Progenitor cell of endocrine pancreas (in vitro differentiated cells): ENCODE measurements around the gene NUDCD3. TPM values are rescaled to one million over a fixed set of nuclear protein-coding genes. Genes with fewer than 3 reads are reported as not detected.

Experiments
- DNase-seq: peaks from one replicate; pipeline ENCODE4 v3.0.0; 2021; ENCODE audit warnings: low spot score; ENCODE audit not compliant: unreplicated experiment
- H3K27ac Mint-ChIP-seq: 2 replicates; pipeline ENCODE4 v1.8.0; 2021; ENCODE audit warnings: mild to moderate bottlenecking, moderate library complexity, mixed read lengths
- H3K27me3 Mint-ChIP-seq: 2 replicates; pipeline ENCODE4 v1.8.0; 2021; ENCODE audit warnings: mixed read lengths
- H3K36me3 Mint-ChIP-seq: 2 replicates; pipeline ENCODE4 v1.8.0; 2022; ENCODE audit warnings: mixed read lengths; ENCODE audit not compliant: insufficient read depth
- H3K4me1 Mint-ChIP-seq: 2 replicates; pipeline ENCODE4 v1.8.0; 2021; ENCODE audit warnings: low read depth, mixed read lengths
- H3K4me3 Mint-ChIP-seq: 2 replicates; pipeline ENCODE4 v1.8.0; 2021; ENCODE audit warnings: low read depth, mild to moderate bottlenecking, moderate library complexity, mixed read lengths
- H3K9me3 Mint-ChIP-seq: 2 replicates; pipeline ENCODE4 v1.8.0; 2021; ENCODE audit warnings: low read depth, mixed read lengths
- total RNA-seq: library from RNA; stranded (reverse); gene quantifications from 2 replicates; pipeline ENCODE4 v1.2.1, GENCODE V29; 2021
- TF ChIP-seq, protein P1 (sequence below): fragments of 200-600 bp; sonication (generic); IDR thresholded peaks from one replicate; pipeline ENCODE4 v1.5.0; 2021; ENCODE audit warnings: antibody characterized with exemption, mild to moderate bottlenecking; ENCODE audit not compliant: unreplicated experiment

The NUDCD3 gene
- total RNA-seq, 1 donor from 2014 or later = 89.0 TPM

DNA sequence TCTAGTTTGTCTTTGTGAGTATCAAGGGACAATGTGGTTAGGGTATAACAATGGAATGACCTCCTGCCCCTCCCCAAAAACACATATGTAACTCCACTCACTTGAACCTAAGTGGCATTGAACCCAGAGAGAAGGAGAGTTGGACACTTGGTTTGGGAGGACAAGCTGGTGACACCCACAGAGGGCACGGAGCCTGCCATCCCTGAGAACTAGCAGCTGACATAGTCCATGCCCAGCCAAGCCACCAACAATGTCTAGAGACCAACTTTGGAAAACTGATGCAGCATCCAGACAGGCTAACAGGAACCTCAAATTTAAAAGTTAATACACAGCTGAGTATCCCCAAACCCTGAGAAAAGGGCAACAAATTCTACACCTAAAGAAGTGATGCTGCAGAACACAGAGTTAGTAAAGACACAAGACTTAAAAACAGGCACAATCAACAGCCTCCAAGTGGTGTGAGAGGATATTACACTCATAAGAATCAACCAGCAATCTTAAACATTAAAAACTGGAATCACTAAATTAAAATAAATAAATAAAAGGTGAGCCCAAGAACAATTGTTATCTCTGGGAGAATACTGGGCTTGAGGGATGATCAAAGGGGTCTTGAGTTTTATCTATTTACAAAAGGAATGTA is 27.2 kb downstream of the NUDCD3 start:
- DNase-seq = no peak
- Mint-ChIP-seq H3K36me3 (peaks cover 17% of the 10 kb centered on the region), H3K9me3 (no peaks in the 10 kb centered on the region), H3K4me1 (peaks cover 2% of the 10 kb centered on the region), H3K27me3 (no peaks in the 10 kb centered on the region), H3K27ac (no peak overlapping the region), H3K4me3 (no peak overlapping the region)
- TF ChIP-seq, protein P1, sequence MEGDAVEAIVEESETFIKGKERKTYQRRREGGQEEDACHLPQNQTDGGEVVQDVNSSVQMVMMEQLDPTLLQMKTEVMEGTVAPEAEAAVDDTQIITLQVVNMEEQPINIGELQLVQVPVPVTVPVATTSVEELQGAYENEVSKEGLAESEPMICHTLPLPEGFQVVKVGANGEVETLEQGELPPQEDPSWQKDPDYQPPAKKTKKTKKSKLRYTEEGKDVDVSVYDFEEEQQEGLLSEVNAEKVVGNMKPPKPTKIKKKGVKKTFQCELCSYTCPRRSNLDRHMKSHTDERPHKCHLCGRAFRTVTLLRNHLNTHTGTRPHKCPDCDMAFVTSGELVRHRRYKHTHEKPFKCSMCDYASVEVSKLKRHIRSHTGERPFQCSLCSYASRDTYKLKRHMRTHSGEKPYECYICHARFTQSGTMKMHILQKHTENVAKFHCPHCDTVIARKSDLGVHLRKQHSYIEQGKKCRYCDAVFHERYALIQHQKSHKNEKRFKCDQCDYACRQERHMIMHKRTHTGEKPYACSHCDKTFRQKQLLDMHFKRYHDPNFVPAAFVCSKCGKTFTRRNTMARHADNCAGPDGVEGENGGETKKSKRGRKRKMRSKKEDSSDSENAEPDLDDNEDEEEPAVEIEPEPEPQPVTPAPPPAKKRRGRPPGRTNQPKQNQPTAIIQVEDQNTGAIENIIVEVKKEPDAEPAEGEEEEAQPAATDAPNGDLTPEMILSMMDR = peak; percentile 40

DNA sequence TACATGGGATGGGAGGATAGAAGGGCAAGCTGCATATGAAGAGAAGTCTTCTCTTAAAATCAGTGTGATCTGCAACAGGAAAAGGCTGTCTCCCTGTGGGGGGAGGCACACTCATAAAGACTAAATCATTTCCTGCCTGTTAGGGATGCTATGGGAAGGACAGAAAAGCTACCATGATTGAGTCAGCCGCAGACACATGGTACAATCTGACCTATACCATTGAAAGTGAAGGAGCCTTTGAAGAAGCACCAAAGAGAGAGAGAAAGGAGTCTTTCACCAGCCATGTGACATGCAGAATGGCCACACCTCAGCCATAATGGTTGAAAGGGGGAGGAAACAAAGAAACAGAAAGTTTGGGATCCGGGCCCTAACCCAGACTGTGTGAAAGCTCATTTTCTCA is 29.1 kb downstream of the NUDCD3 start:
- TF ChIP-seq, protein P1 = no peak
- no peak overlapping the region for H3K4me3 Mint-ChIP-seq
- H3K27me3 Mint-ChIP-seq = no peaks in the 10 kb centered on the region
- no peaks in the 10 kb centered on the region for H3K9me3 Mint-ChIP-seq
- no peak overlapping the region for H3K27ac Mint-ChIP-seq
- no peaks in the 10 kb centered on the region for H3K4me1 Mint-ChIP-seq
- no peak for DNase-seq
- H3K36me3 Mint-ChIP-seq = peaks cover 7% of the 10 kb centered on the region

DNA sequence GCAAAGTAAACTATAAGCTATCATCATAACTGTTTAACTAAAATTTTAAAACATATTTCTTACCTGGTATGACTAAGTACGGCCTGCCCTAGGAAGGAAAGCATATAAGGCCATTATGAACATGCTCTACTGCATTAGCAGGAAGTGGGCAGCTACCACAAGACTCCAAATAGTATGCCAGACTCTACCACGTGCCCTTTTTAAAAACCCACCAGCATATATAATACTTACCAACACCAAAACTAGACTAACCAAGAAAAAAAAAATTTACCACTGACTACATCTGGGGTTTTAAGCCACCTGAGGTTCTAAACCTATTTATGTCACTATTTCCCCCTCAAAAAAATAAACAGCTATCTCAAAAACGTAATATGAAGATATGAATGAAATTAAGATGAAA is 30.1 kb downstream of the NUDCD3 start:
- H3K9me3 Mint-ChIP-seq = no peaks in the 10 kb centered on the region
- peaks cover 8% of the 10 kb centered on the region for H3K36me3 Mint-ChIP-seq
- no peak overlapping the region for H3K27ac Mint-ChIP-seq
- no peaks in the 10 kb centered on the region for H3K4me1 Mint-ChIP-seq
- no peak overlapping the region for H3K4me3 Mint-ChIP-seq
- no peaks in the 10 kb centered on the region for H3K27me3 Mint-ChIP-seq
- no peak for DNase-seq
- TF ChIP-seq, protein P1 = no peak

DNA sequence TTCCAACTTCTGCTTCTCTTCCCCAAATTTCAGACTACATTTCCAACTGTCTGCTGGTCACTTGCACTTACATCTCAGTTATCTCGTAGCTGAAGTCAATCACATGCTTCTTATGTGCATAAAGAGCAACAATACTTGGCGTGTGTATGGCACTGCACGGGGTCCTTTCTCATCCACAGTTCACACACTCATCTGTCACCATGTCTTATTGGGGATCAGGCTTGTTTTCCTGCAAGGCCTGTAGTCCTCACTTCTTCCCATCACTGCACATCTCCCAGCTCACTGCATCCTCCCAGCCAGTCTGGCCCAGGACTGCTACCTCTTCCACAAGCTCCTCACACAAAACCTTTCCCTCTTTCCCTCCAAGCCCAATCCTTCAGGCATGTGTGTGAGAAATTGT is 35.3 kb downstream of the NUDCD3 start:
- TF ChIP-seq, protein P1 = no peak
- Mint-ChIP-seq H3K36me3 (peaks cover 11% of the 10 kb centered on the region), H3K4me3 (no peak overlapping the region), H3K4me1 (no peaks in the 10 kb centered on the region), H3K27ac (no peak overlapping the region), H3K27me3 (no peaks in the 10 kb centered on the region), H3K9me3 (no peaks in the 10 kb centered on the region)
- no peak for DNase-seq

DNA sequence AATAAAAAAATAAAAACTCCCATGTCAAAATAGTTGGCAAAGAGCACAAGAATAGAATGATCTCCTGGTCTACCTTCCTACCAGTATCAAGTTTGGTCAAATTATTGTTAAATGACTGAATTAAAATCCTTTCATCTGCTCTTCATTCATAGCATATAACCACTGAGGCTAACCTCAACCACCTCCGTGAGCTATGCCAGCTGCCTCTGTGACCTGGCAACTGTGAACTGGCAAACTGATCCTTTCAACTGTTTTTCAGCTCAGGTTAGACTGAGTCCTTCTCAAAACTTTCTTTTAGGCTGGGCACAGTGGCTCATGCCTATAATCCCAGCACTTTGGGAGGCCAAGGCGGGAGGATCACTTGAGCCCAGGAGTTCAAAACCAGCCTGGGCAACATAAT is 36.1 kb downstream of the NUDCD3 start:
- H3K27me3 Mint-ChIP-seq = no peaks in the 10 kb centered on the region
- no peaks in the 10 kb centered on the region for H3K4me1 Mint-ChIP-seq
- peaks cover 11% of the 10 kb centered on the region for H3K36me3 Mint-ChIP-seq
- TF ChIP-seq, protein P1 = no peak
- H3K27ac Mint-ChIP-seq = no peak overlapping the region
- no peak for DNase-seq
- no peaks in the 10 kb centered on the region for H3K9me3 Mint-ChIP-seq
- H3K4me3 Mint-ChIP-seq = no peak overlapping the region
